ENCODE measurements around the gene ZNF469. TPM values are rescaled to one million over a fixed set of nuclear protein-coding genes. Genes with fewer than 3 reads are reported as not detected.

ZNF469 gene
- total RNA-seq, 1 experiment from 2014 or later = 0.50 TPM

- intact Hi-C loops (cut with micrococcal nuclease; ENCODE audit: unreplicated experiment) = no loop called here
Observed at GRCh38 chr16:88393034-88393433, 10.3 kb downstream of the ZNF469 start.

GRCh38 chr16:88393571-88393970, 10.8 kb downstream of the ZNF469 start:
- no peak for DNase-seq
- TF ChIP-seq, protein P1, sequence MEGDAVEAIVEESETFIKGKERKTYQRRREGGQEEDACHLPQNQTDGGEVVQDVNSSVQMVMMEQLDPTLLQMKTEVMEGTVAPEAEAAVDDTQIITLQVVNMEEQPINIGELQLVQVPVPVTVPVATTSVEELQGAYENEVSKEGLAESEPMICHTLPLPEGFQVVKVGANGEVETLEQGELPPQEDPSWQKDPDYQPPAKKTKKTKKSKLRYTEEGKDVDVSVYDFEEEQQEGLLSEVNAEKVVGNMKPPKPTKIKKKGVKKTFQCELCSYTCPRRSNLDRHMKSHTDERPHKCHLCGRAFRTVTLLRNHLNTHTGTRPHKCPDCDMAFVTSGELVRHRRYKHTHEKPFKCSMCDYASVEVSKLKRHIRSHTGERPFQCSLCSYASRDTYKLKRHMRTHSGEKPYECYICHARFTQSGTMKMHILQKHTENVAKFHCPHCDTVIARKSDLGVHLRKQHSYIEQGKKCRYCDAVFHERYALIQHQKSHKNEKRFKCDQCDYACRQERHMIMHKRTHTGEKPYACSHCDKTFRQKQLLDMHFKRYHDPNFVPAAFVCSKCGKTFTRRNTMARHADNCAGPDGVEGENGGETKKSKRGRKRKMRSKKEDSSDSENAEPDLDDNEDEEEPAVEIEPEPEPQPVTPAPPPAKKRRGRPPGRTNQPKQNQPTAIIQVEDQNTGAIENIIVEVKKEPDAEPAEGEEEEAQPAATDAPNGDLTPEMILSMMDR (IDR thresholded peaks at IDR 0.05; ENCODE audit: unreplicated experiment) = no peak
- CTCF ChIA-PET = no interaction called here
- Mint-ChIP-seq H3K4me3 (ENCODE audit: low read depth, unreplicated experiment) (no peak overlapping the region), H3K9me3 (ENCODE audit: low read depth, unreplicated experiment) (peaks cover 3% of the 10 kb centered on the region), H3K36me3 (ENCODE audit: insufficient read depth, unreplicated experiment) (peaks cover 10% of the 10 kb centered on the region), H3K27ac (ENCODE audit: unreplicated experiment) (no peak overlapping the region), H3K27me3 (ENCODE audit: unreplicated experiment) (peaks cover 89% of the 10 kb centered on the region), H3K4me1 (ENCODE audit: low read depth, unreplicated experiment) (peaks cover 16% of the 10 kb centered on the region)
- BruUV-seq (replicated peaks) = no TSS peak
- intact Hi-C loops (cut with micrococcal nuclease; ENCODE audit: unreplicated experiment) = no loop called here

More at GRCh38 chr16:88393034-88393433, 10.3 kb downstream of the ZNF469 start:
- H3K27me3 Mint-ChIP-seq (ENCODE audit: unreplicated experiment) = peaks cover 83% of the 10 kb centered on the region
- TF ChIP-seq, protein P1 (IDR thresholded peaks at IDR 0.05; ENCODE audit: unreplicated experiment) = no peak
- H3K27ac Mint-ChIP-seq (ENCODE audit: unreplicated experiment) = no peak overlapping the region
- H3K9me3 Mint-ChIP-seq (ENCODE audit: low read depth, unreplicated experiment) = peaks cover under 1% of the 10 kb centered on the region
- no peak overlapping the region for H3K4me3 Mint-ChIP-seq (ENCODE audit: low read depth, unreplicated experiment)
- peaks cover 21% of the 10 kb centered on the region for H3K4me1 Mint-ChIP-seq (ENCODE audit: low read depth, unreplicated experiment)
- CTCF ChIA-PET = no interaction called here
- no peak for DNase-seq
- peaks cover 10% of the 10 kb centered on the region for H3K36me3 Mint-ChIP-seq (ENCODE audit: insufficient read depth, unreplicated experiment)
- no TSS peak for BruUV-seq (replicated peaks)

DNA sequence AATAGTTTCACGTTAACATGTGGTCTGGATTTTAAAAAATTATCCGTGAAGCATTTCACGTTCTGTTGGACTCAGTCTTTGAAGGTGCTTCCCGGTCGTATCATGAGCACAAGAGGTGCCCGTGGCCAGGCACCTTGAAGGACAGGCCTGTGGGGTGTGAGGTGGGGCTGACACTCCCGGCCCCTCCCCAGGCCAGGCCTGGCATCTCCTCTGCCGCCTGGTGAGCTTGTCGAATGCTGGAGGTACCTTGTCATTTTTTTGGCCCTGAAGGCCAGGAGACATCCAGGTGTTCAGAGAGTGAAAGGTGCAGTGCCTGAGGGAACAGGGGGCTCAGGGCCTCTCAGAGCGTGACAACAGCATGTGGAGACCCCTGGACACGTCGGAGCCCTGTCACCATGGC, 11.7 kb downstream of the ZNF469 start:
- peaks cover 97% of the 10 kb centered on the region for H3K27me3 Mint-ChIP-seq (ENCODE audit: unreplicated experiment)
- no TSS peak for BruUV-seq (replicated peaks)
- CTCF ChIA-PET = interaction anchor here (0.8 kb wide), 1 partner anchor 223 kb away, joined by 4 read pairs; no protein-coding TSS in a partner anchor
- peaks cover 7% of the 10 kb centered on the region for H3K4me1 Mint-ChIP-seq (ENCODE audit: low read depth, unreplicated experiment)
- intact Hi-C loops (cut with micrococcal nuclease; ENCODE audit: unreplicated experiment) = no loop called here
- TF ChIP-seq, protein P1 (IDR thresholded peaks at IDR 0.05; ENCODE audit: unreplicated experiment) = no peak
- no peak overlapping the region for H3K4me3 Mint-ChIP-seq (ENCODE audit: low read depth, unreplicated experiment)
- no peak for DNase-seq
- no peak overlapping the region for H3K27ac Mint-ChIP-seq (ENCODE audit: unreplicated experiment)
- peaks cover 10% of the 10 kb centered on the region for H3K36me3 Mint-ChIP-seq (ENCODE audit: insufficient read depth, unreplicated experiment)
- peaks cover 3% of the 10 kb centered on the region for H3K9me3 Mint-ChIP-seq (ENCODE audit: low read depth, unreplicated experiment)

DNA sequence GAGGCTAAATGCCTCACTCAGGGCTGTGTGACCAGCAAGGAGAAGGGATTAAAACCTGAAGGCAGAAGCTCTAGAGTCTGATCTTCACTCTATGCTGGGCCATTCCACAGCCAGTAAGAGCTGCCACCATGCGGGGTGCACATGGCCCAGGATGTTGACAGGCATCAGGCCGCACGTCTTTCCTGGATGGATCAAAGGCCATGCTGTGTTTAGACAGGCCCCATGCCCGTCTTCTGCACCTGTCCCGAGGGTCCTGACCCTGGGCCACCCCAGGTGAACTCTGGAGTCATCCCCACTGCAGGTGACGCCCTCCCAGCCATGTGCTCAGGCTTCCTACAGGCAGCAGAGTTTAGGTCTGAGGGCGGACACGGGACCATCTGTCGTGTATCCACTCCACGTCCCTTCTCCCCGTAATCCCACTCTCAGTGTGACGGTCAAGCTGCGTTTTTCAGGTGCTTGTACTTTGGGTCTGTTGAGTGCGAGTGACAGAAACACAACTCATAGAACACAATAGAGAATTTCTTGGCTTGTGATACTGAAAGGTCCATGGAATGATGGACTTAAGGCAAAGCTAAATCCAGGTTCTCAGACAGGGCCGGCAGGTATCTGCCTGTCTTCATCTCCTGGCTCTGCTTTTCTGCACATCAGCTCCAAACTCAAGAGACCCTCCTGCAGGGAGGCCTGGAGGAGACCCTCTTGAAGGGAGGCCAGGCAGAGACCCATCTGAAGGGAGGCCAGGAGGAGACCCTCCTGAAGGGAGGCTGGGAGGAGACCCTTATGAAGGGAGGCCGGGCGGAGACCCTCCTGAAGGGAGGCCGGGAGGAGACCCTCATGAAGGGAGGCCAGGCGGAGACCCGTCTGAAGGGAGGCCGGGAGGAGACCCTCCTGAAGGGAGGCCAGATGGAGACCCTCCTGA, 13.2 kb downstream of the ZNF469 start:
- BruUV-seq (replicated peaks) = no TSS peak
- H3K4me1 Mint-ChIP-seq (ENCODE audit: low read depth, unreplicated experiment) = no peaks in the 10 kb centered on the region
- intact Hi-C loops (cut with micrococcal nuclease; ENCODE audit: unreplicated experiment) = no loop called here
- peaks cover 3% of the 10 kb centered on the region for H3K9me3 Mint-ChIP-seq (ENCODE audit: low read depth, unreplicated experiment)
- peaks cover 6% of the 10 kb centered on the region for H3K36me3 Mint-ChIP-seq (ENCODE audit: insufficient read depth, unreplicated experiment)
- H3K27ac Mint-ChIP-seq (ENCODE audit: unreplicated experiment) = no peak overlapping the region
- peaks cover 87% of the 10 kb centered on the region for H3K27me3 Mint-ChIP-seq (ENCODE audit: unreplicated experiment)
- DNase-seq = no peak
- TF ChIP-seq, protein P1 (IDR thresholded peaks at IDR 0.05; ENCODE audit: unreplicated experiment) = no peak
- H3K4me3 Mint-ChIP-seq (ENCODE audit: low read depth, unreplicated experiment) = no peak overlapping the region
- CTCF ChIA-PET = interaction anchor here (0.7 kb wide), 1 partner anchor 41 kb away, joined by 3 read pairs; no protein-coding TSS in a partner anchor

All from Calu3 (cell line).